Ammon's horn (tissue), 1 donor: ENCODE data around the gene EEPD1.
"Not testable (repeated sequence)": the region's sequence is repeated elsewhere in the genome, so short reads cannot be mapped to it uniquely, and the experiment has no call there.

Experiments used
- DNase-seq: peaks from one replicate; pipeline ENCODE4 v3.0.0-alpha.2; 2016; ENCODE audit warnings: low spot score

EEPD1 gene

DNA sequence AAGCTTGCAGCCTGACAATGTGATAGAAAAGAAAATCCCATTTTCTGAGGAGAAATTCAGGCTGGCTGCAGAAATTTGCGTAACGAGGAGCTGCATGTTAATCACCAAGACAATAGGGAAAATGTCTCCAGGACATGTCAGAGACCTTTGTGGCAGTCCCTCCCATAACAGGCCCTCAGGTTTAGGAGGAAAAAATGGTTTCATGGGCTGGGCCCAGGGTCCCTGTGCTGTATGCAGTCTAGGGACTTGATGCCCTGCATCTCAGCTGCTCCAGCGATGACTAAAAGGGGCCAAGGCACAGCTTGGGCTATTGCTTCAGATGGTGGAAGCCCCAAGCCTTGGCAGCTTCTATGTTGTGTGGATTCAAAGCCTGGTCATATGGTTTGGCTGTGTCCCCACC is 168.2 kb downstream of the EEPD1 start:
- DNase-seq: not testable (repeated sequence)

DNA sequence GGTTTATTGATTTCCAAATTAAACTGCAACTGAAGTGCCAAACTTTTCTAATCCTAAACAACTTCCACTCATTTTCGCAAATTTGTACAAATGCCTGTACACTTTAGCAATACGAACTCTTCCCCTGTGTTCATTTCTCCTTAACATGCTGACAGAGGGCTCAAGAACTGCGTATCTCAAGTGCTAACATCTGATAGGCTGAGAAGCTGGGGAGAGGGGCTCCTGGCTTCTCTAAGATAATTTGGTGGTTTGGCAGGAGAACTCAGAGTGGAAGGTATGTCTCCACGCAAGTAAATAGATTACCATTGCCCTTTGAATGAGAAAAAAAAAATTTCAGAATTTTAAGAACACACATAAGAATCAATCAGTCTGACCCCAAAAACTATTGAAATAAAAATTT is 183.3 kb downstream of the EEPD1 start:
- DNase-seq: no peak

DNA sequence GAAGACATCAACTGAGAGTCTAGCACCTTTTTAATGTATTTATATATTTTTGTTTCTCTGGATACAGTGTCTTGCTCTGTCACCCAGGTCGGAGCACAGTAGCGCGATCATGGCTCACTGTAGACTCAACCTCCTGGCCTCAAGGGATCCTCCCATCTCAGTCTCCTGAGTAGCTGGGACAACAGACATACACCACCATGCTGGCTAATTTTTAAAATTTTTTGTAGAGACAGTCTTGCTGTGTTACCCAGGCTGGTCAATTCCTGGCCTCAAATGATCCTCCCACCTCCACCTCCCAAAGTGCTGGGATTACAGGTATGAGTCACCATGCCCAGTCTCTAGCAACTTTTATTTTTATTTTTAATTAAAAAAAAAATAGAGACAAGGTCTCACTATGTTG is 185.2 kb downstream of the EEPD1 start:
- DNase-seq: no peak

DNA sequence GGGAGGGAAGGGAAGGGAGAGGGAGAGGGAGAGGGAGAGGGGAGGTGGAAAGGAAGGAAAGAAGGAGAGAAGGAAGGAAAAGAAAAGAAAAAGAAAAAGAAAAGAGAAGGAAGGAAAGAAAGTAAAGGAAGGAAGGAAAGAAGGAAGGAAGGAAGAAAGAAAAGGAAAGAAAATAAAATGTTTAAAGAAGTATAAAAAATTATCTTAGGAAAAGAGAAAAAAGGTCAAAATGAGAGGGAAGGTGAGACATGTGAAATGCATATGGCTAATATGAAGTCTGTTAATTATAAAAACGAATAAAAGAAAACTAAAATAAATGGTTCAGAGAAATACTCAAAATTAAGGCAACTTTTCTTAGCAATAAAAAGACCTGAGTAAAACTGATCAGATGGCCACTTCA is 190.5 kb downstream of the EEPD1 start:
- no peak for DNase-seq

DNA sequence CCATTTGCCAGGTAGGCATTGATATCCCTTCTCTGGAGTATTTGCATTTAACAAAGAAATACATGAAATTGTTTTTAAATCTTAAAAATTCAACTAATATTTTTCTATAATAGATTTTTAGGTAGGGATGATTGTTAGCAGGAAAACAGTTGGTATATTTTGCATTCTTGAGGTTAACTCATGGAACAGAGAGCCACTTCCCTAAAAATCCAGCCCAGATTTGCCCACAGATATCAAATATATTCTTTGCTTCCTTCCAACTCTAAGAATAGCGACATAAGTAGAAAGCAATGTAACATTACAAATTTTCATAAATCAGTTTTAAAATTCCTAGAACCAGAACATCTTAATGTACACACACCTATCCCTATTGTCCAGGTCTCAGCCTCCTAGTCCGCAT is 191.6 kb downstream of the EEPD1 start:
- no peak for DNase-seq

DNA sequence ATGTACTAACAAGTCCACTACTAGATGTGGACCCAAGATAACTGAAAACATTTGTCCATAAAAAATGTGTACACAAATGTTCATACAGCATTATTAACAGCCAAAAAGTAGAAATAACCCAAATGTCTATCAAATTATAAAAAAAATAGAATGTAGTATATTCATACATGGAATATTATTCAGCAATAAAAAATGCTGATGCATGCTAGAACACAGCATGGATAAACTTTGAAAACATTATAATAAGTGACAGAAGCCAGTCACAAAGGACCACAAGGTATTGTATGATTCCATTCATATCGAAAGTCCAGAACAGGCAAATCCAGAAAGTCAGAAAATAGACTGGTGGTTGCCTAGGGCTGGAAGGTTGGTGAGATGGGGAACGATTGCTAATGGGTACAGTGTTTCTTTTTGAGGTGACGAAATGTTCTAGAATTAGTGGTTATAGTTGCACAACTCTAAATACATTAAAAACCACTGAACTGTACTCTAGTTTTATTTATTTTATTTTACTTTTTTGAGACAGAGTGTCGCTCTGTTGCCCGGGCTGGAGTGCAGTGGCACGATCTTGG is 193.3 kb downstream of the EEPD1 start:
- no peak for DNase-seq

DNA sequence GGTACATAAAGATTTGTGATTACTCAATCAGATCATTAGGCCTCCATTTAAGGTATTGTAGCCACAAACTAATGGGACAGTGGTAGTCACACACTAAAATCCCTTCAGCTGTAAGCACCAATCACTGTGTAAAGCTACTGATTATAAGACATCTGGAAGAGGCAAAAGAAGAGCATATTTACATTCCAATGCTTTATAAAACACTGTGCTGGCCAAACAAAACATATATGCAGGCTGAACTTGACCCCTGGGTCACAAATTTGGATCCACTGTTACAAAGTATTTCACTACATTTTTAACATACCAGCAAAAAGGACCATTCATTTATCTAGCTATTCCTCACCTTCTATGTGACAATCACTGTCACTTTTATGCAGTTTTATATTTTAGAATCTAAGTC is 195.2 kb downstream of the EEPD1 start:
- DNase-seq: no peak

DNA sequence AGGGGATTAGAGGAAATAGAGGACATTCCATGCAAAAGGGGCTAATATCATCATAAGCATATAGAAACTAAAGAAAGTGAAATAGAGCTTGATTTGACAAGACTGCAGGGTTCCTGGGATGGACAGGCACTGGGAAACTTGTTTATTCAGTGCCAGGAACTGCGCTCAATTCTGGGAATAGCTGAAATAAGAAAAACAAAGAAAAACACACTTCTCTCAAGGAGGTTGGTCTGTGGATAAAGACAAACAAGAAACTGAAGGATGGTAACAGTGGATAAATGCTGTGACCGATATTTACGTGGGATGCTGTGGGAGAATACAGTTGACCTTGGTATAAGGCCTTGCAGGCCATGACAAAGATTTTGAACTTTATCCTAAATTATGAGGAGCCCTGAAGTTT is 195.7 kb downstream of the EEPD1 start:
- DNase-seq: no peak

DNA sequence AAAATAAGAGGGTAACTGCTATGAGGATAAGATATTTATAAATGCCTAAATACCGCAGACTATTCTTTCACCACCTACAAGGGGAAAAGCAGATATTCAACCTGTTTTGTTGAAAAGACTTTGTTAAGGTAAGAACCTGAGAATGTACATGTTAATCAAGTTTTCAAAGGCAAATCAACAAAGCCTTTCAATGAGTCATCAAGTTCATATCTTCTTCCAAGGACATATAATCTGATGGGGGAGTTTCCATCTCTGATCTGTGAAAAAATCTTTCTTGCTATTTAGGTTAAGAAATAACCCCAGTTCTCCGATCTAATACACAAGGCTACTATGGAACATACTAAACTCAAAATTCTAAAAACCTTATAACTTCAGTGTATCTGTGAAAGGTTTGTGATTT is 196.6 kb downstream of the EEPD1 start:
- no peak for DNase-seq
